ENCODE measurements around the gene MRC1.

MRC1 gene

GRCh38 chr10:17859492-17860156 lies 50.5 kb downstream of the MRC1 start (continued):
- no peak for TF ChIP-seq PRDM2 (tag by site-specific recombination; IDR thresholded peaks at IDR 0.05; ENCODE audit: borderline replicate concordance)
- TF ChIP-seq ZNF518A (tag by site-specific recombination; conservative IDR thresholded peaks at IDR 0.05; ENCODE audit: low read depth): no peak
- TF ChIP-seq, protein P1, sequence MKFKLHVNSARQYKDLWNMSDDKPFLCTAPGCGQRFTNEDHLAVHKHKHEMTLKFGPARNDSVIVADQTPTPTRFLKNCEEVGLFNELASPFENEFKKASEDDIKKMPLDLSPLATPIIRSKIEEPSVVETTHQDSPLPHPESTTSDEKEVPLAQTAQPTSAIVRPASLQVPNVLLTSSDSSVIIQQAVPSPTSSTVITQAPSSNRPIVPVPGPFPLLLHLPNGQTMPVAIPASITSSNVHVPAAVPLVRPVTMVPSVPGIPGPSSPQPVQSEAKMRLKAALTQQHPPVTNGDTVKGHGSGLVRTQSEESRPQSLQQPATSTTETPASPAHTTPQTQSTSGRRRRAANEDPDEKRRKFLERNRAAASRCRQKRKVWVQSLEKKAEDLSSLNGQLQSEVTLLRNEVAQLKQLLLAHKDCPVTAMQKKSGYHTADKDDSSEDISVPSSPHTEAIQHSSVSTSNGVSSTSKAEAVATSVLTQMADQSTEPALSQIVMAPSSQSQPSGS (tag by site-specific recombination; IDR thresholded peaks at IDR 0.05; ENCODE audit: low read depth): no peak
- TF ChIP-seq, protein P2, sequence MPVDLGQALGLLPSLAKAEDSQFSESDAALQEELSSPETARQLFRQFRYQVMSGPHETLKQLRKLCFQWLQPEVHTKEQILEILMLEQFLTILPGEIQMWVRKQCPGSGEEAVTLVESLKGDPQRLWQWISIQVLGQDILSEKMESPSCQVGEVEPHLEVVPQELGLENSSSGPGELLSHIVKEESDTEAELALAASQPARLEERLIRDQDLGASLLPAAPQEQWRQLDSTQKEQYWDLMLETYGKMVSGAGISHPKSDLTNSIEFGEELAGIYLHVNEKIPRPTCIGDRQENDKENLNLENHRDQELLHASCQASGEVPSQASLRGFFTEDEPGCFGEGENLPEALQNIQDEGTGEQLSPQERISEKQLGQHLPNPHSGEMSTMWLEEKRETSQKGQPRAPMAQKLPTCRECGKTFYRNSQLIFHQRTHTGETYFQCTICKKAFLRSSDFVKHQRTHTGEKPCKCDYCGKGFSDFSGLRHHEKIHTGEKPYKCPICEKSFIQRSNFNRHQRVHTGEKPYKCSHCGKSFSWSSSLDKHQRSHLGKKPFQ (tag by site-specific recombination; IDR thresholded peaks at IDR 0.05): no peak
- TF ChIP-seq, protein P3, sequence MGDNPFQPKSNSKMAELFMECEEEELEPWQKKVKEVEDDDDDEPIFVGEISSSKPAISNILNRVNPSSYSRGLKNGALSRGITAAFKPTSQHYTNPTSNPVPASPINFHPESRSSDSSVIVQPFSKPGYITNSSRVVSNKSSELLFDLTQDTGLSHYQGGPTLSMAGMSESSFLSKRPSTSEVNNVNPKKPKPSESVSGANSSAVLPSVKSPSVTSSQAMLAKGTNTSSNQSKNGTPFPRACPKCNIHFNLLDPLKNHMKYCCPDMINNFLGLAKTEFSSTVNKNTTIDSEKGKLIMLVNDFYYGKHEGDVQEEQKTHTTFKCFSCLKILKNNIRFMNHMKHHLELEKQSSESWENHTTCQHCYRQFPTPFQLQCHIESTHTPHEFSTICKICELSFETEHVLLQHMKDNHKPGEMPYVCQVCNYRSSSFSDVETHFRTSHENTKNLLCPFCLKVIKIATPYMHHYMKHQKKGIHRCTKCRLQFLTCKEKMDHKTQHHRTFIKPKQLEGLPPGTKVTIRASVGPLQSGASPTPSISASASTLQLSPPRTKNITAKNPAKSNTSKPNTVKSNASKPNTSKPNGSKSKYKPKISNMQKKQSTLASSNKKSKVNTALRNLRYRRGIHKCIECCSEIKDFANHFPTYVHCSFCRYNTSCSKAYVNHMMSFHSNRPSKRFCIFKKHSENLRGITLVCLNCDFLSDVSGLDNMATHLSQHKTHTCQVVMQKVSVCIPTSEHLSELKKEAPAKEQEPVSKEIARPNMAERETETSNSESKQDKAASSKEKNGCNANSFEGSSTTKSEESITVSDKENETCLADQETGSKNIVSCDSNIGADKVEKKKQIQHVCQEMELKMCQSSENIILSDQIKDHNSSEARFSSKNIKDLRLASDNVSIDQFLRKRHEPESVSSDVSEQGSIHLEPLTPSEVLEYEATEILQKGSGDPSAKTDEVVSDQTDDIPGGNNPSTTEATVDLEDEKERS (tag by site-specific recombination; IDR thresholded peaks at IDR 0.05): no peak
- TF ChIP-seq, protein P4, sequence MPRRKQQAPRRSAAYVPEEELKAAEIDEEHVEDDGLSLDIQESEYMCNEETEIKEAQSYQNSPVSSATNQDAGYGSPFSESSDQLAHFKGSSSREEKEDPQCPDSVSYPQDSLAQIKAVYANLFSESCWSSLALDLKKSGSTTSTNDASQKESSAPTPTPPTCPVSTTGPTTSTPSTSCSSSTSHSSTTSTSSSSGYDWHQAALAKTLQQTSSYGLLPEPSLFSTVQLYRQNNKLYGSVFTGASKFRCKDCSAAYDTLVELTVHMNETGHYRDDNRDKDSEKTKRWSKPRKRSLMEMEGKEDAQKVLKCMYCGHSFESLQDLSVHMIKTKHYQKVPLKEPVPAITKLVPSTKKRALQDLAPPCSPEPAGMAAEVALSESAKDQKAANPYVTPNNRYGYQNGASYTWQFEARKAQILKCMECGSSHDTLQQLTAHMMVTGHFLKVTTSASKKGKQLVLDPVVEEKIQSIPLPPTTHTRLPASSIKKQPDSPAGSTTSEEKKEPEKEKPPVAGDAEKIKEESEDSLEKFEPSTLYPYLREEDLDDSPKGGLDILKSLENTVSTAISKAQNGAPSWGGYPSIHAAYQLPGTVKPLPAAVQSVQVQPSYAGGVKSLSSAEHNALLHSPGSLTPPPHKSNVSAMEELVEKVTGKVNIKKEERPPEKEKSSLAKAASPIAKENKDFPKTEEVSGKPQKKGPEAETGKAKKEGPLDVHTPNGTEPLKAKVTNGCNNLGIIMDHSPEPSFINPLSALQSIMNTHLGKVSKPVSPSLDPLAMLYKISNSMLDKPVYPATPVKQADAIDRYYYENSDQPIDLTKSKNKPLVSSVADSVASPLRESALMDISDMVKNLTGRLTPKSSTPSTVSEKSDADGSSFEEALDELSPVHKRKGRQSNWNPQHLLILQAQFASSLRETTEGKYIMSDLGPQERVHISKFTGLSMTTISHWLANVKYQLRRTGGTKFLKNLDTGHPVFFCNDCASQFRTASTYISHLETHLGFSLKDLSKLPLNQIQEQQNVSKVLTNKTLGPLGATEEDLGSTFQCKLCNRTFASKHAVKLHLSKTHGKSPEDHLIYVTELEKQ (tag by site-specific recombination; IDR thresholded peaks at IDR 0.05; ENCODE audit: borderline replicate concordance): no peak
- no peak for TF ChIP-seq SALL2 (tag by site-specific recombination; IDR thresholded peaks at IDR 0.05; ENCODE audit: borderline replicate concordance)

All from HEK293 (cell line).